Measurements from ENCODE around the gene RHBDF1. TPM values are rescaled to one million over a fixed set of nuclear protein-coding genes. Genes with fewer than 3 reads are reported as not detected.
A peak's percentile ranks its signal among the peaks of the same experiment; 100 is the strongest.

Gene RHBDF1
- total RNA-seq, 1 experiment from 2014 or later, result 60.8 TPM

- no peak for DNase-seq (ENCODE audit: low spot score)
- peak overlapping the region; percentile 99 for H3K4me3 Mint-ChIP-seq
- H3K9me3 Mint-ChIP-seq, result no peaks in the 10 kb centered on the region
- CTCF ChIA-PET, result interaction anchor here (1.3 to 2.5 kb wide), 3 partner anchors 12 to 53 kb away, joined by 18 to 39 read pairs (median 25); no protein-coding TSS in a partner anchor
- no peak overlapping the region for H3K27ac Mint-ChIP-seq
- no peak for ATAC-seq
- peaks cover 13% of the 10 kb centered on the region for H3K4me1 Mint-ChIP-seq
- H3K27me3 Mint-ChIP-seq (ENCODE audit: low read depth), result no peaks in the 10 kb centered on the region; the same call in 1 of the 2 replicates
- H3K36me3 Mint-ChIP-seq, result peaks cover 53% of the 10 kb centered on the region
- POLR2A ChIA-PET, result interaction anchor here (1.6 kb wide), 1 partner anchor 17 kb away, joined by 16 read pairs; the partner anchor contains the start of gene RHBDF1
- TF ChIP-seq ZNF121 (CRISPR knock-in tag; IDR thresholded peaks at IDR 0.05), result peak; percentile 84
- TF ChIP-seq GTF2I (CRISPR knock-in tag; conservative IDR thresholded peaks at IDR 0.05), result peak; percentile 63; the same call in 1 of the 2 replicates
- TF ChIP-seq, protein P1, sequence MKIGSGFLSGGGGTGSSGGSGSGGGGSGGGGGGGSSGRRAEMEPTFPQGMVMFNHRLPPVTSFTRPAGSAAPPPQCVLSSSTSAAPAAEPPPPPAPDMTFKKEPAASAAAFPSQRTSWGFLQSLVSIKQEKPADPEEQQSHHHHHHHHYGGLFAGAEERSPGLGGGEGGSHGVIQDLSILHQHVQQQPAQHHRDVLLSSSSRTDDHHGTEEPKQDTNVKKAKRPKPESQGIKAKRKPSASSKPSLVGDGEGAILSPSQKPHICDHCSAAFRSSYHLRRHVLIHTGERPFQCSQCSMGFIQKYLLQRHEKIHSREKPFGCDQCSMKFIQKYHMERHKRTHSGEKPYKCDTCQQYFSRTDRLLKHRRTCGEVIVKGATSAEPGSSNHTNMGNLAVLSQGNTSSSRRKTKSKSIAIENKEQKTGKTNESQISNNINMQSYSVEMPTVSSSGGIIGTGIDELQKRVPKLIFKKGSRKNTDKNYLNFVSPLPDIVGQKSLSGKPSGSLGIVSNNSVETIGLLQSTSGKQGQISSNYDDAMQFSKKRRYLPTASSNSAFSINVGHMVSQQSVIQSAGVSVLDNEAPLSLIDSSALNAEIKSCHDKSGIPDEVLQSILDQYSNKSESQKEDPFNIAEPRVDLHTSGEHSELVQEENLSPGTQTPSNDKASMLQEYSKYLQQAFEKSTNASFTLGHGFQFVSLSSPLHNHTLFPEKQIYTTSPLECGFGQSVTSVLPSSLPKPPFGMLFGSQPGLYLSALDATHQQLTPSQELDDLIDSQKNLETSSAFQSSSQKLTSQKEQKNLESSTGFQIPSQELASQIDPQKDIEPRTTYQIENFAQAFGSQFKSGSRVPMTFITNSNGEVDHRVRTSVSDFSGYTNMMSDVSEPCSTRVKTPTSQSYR (CRISPR knock-in tag; IDR thresholded peaks at IDR 0.05), result no peak
- TF ChIP-seq USF2 (CRISPR knock-in tag; IDR thresholded peaks at IDR 0.05), result no peak
- TF ChIP-seq STAT6 (CRISPR knock-in tag; conservative IDR thresholded peaks at IDR 0.05; ENCODE audit: low read depth), result no peak
- no peak for TF ChIP-seq AR (CRISPR knock-in tag; IDR thresholded peaks at IDR 0.05)
These were observed 18.2 kb downstream of the RHBDF1 start for GRCh38 chr16:54237-54581.

GRCh38 chr16:53346-54236, 18.8 kb downstream of the RHBDF1 start, which contains the start of the genes POLR3K and SNRNP25:
Gene POLR3K (minus strand): TSS chr16:53608. CDS start chr16:53586, 22 bp downstream.
Gene SNRNP25 (plus strand): TSS chr16:53828. CDS start chr16:54017, 189 bp downstream.
- H3K27me3 Mint-ChIP-seq (ENCODE audit: low read depth), result no peaks in the 10 kb centered on the region; the same call in 1 of the 2 replicates
- no peaks in the 10 kb centered on the region for H3K9me3 Mint-ChIP-seq
- peak within 1 kb of the TSS; percentile 99 for H3K4me3 Mint-ChIP-seq
- H3K36me3 Mint-ChIP-seq, result peaks cover 51% of the 10 kb centered on the region
- ATAC-seq (peak; percentile 98), DNase-seq (ENCODE audit: low spot score) (peak; percentile 98)
- ChIA-PET POLR2A (interaction anchor here (1.0 to 1.6 kb wide), 8 partner anchors 12 to 299 kb away, joined by 4 to 16 read pairs (median 6); partner anchors contain the start of genes AXIN1, FAM234A and RHBDF1), CTCF (interaction anchor here (0.5 to 2.5 kb wide), 18 partner anchors 8 to 309 kb away, joined by 3 to 39 read pairs (median 5); partner anchors contain the start of gene RHBDF1)
- peak within 1 kb of the TSS; percentile 99 for H3K27ac Mint-ChIP-seq
- peaks cover 13% of the 10 kb centered on the region for H3K4me1 Mint-ChIP-seq
- TF ChIP-seq E2F5 (CRISPR knock-in tag; IDR thresholded peaks at IDR 0.05) (peak; percentile 96; the same call in 1 of the 2 replicates), ZNF263 (CRISPR knock-in tag; IDR thresholded peaks at IDR 0.05; ENCODE audit: low read depth) (no peak), RELA (CRISPR knock-in tag; IDR thresholded peaks at IDR 0.05; ENCODE audit: borderline replicate concordance) (peak; percentile 70; the same call in 1 of the 2 replicates), CREM (CRISPR knock-in tag; IDR thresholded peaks at IDR 0.05) (peak; percentile 31; the same call in 1 of the 2 replicates), EMX1 (CRISPR knock-in tag; IDR thresholded peaks at IDR 0.05) (no peak), HMGXB4 (CRISPR knock-in tag; IDR thresholded peaks at IDR 0.05) (peak; percentile 67; the same call in 1 of the 2 replicates), IRF2 (CRISPR knock-in tag; IDR thresholded peaks at IDR 0.05; ENCODE audit: borderline replicate concordance, low read depth) (no peak), FOXK1 (CRISPR knock-in tag; IDR thresholded peaks at IDR 0.05) (peak; percentile 65), CBFB (CRISPR knock-in tag; IDR thresholded peaks at IDR 0.05; ENCODE audit: low read depth) (no peak)
- TF ChIP-seq, protein P2, sequence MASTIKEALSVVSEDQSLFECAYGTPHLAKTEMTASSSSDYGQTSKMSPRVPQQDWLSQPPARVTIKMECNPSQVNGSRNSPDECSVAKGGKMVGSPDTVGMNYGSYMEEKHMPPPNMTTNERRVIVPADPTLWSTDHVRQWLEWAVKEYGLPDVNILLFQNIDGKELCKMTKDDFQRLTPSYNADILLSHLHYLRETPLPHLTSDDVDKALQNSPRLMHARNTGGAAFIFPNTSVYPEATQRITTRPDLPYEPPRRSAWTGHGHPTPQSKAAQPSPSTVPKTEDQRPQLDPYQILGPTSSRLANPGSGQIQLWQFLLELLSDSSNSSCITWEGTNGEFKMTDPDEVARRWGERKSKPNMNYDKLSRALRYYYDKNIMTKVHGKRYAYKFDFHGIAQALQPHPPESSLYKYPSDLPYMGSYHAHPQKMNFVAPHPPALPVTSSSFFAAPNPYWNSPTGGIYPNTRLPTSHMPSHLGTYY (CRISPR knock-in tag; IDR thresholded peaks at IDR 0.05), result no peak
- TF ChIP-seq, protein P3, sequence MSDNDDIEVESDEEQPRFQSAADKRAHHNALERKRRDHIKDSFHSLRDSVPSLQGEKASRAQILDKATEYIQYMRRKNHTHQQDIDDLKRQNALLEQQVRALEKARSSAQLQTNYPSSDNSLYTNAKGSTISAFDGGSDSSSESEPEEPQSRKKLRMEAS (CRISPR knock-in tag; IDR thresholded peaks at IDR 0.05), result peak; percentile 98

All from WTC11 (cell line).